Stomach (tissue), 4 donors: Measurements from ENCODE around the gene MBD6.
"Not testable (repeated sequence)": the region's sequence is repeated elsewhere in the genome, so short reads cannot be mapped to it uniquely, and the experiment has no call there.

Experiments
- CTCF ChIP-seq, 7 experiments: fragments of 450-650 bp in 4 of 7; fragments of 200-600 bp in 3 of 7; sonication (generic) in 3 of 7; IDR thresholded peaks; one replicate each; pipeline ENCODE4 v1.5.1; 2016 to 2019; ENCODE audit warnings: antibody characterized with exemption in 7 of 7, control low read depth in 2 of 7, mild to moderate bottlenecking in 1 of 7
- POLR2AphosphoS5 ChIP-seq, 3 donors: sonication (generic); formaldehyde crosslinking; IDR thresholded peaks; one replicate each; pipeline ENCODE4 v1.6.1; 2016; ENCODE audit warnings: antibody characterized with exemption in 3 of 3

DNA sequence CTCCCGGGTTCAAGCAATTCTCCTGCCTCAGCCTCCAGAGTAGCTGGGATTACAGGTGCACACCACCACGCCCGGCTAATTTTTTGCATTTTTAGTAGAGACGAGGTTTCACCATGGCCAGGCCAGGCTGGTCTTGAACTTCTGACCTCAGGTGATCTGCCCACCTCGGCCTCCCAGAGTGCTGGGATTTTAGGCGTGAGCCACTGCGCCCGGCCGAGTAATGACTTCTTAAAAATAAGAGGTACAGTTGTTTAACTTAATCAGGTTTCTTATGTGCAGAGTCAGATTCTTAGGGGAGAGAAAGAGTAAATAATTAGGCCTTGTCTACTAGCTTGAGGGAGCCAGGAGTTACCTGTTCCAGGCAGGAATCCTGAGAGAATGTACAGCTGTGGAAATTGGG is 8.4 kb upstream of the MBD6 start:
- TF ChIP-seq CTCF, POLR2AphosphoS5 (IDR thresholded peaks at IDR 0.05): not testable (repeated sequence)
